ENCODE data around the gene BRIX1. TPM values are rescaled to one million over a fixed set of nuclear protein-coding genes. Genes with fewer than 3 reads are reported as not detected.
"Not testable (repeated sequence)": the region's sequence is repeated elsewhere in the genome, so short reads cannot be mapped to it uniquely, and the experiment has no call there.

Gene BRIX1
- total and polyA plus RNA-seq, 2 experiments from 2014 or later, result 72.6 to 171 TPM

- ATAC-seq (no peak), DNase-seq (ENCODE audit: low spot score) (no peak)
- H3K9me2 ChIP-seq (ENCODE audit: insufficient read depth), result peaks cover 3% of the 10 kb centered on the region; the same call in 1 of the 2 replicates
- H4K20me1 ChIP-seq (replicated peaks; ENCODE audit: insufficient read depth), result no peaks in the 10 kb centered on the region
- no peak overlapping the region for H3K4me3 Mint-ChIP-seq
- H3K79me2 ChIP-seq (replicated peaks; ENCODE audit: insufficient read depth), result no peaks in the 10 kb centered on the region
- no peaks in the 10 kb centered on the region for H3K4me1 Mint-ChIP-seq
- H3K36me3 Mint-ChIP-seq (ENCODE audit: low read depth), result peaks cover 23% of the 10 kb centered on the region
- no peak overlapping the region for H3K4me2 ChIP-seq
- H3K4me3 ChIP-seq, result no peak overlapping the region
- no peaks in the 10 kb centered on the region for H3K27me3 Mint-ChIP-seq (ENCODE audit: insufficient read depth, low read depth, poor library complexity)
- H3K9me3 Mint-ChIP-seq, result peaks cover 18% of the 10 kb centered on the region
- no peak overlapping the region for H3K27ac Mint-ChIP-seq
- no peaks in the 10 kb centered on the region for H3F3A ChIP-seq (replicated peaks; ENCODE audit: low read depth)
- TF ChIP-seq EZH2phosphoT487 (IDR thresholded peaks at IDR 0.05; ENCODE audit: unreplicated experiment), result no peak
- TF ChIP-seq ZNF114 (CRISPR knock-in tag; IDR thresholded peaks at IDR 0.05), result no peak
- no peak for TF ChIP-seq STAT1 (IDR thresholded peaks at IDR 0.05; ENCODE audit: unreplicated experiment)
- TF ChIP-seq EZH2 (IDR thresholded peaks at IDR 0.05; ENCODE audit: low read depth, unreplicated experiment), result no peak
- no peak for TF ChIP-seq NANOG (IDR thresholded peaks at IDR 0.05; ENCODE audit: borderline replicate concordance)
- TF ChIP-seq ZNF331 (CRISPR knock-in tag; IDR thresholded peaks at IDR 0.05; ENCODE audit: low read depth), result no peak
- TF ChIP-seq POLR2AphosphoS5 (IDR thresholded peaks at IDR 0.05; ENCODE audit: low read depth), result no peak
- no peak for TF ChIP-seq CREB1 (CRISPR knock-in tag; IDR thresholded peaks at IDR 0.05; ENCODE audit: low read depth)
- no peaks in the 10 kb centered on the region for H3K4me1 ChIP-seq (ENCODE audit: insufficient read depth)
- H3K36me3 ChIP-seq (ENCODE audit: insufficient read depth), result no peaks in the 10 kb centered on the region
- H3K27me3 ChIP-seq (ENCODE audit: insufficient read depth), result no peaks in the 10 kb centered on the region
- H2AFZ ChIP-seq, result no peak overlapping the region
- H3K27ac ChIP-seq (ENCODE audit: low read depth), result no peak overlapping the region
Measured at GRCh38 chr5:34968258-34968657, 52.7 kb downstream of the BRIX1 start.

- DNase-seq (ENCODE audit: low spot score), result no peak
- Mint-ChIP-seq H3K27ac (no peak overlapping the region), H3K36me3 (ENCODE audit: low read depth) (peaks cover 17% of the 10 kb centered on the region), H3K4me1 (peaks cover under 1% of the 10 kb centered on the region), H3K4me3 (no peak overlapping the region), H3K9me3 (peaks cover 12% of the 10 kb centered on the region), H3K27me3 (ENCODE audit: insufficient read depth, low read depth, poor library complexity) (no peaks in the 10 kb centered on the region)
- H4K20me1 ChIP-seq (replicated peaks; ENCODE audit: insufficient read depth), result no peaks in the 10 kb centered on the region
- no peak overlapping the region for H3K4me3 ChIP-seq
- no peaks in the 10 kb centered on the region for H3F3A ChIP-seq (replicated peaks; ENCODE audit: low read depth)
- H3K27ac ChIP-seq (ENCODE audit: low read depth), result no peak overlapping the region
- H3K36me3 ChIP-seq (ENCODE audit: insufficient read depth), result no peaks in the 10 kb centered on the region
- no peak for ATAC-seq
- no peak overlapping the region for H2AFZ ChIP-seq
- TF ChIP-seq JUNB (IDR thresholded peaks at IDR 0.05; ENCODE audit: unreplicated experiment) (no peak), ETS1 (IDR thresholded peaks at IDR 0.05) (no peak), CREB1 (CRISPR knock-in tag; IDR thresholded peaks at IDR 0.05; ENCODE audit: low read depth) (no peak), EZH2 (IDR thresholded peaks at IDR 0.05; ENCODE audit: low read depth, unreplicated experiment) (no peak), NANOG (IDR thresholded peaks at IDR 0.05; ENCODE audit: borderline replicate concordance) (no peak), CTCF (conservative IDR thresholded peaks at IDR 0.05; ENCODE audit: low read depth in 2 of 2) (no peak)
- peaks cover 3% of the 10 kb centered on the region; the same call in 1 of the 2 replicates for H3K9me2 ChIP-seq (ENCODE audit: insufficient read depth)
- H3K27me3 ChIP-seq (ENCODE audit: insufficient read depth), result no peaks in the 10 kb centered on the region
- no peaks in the 10 kb centered on the region for H3K4me1 ChIP-seq (ENCODE audit: insufficient read depth)
- H3K79me2 ChIP-seq (replicated peaks; ENCODE audit: insufficient read depth), result no peaks in the 10 kb centered on the region
- no peak overlapping the region for H3K4me2 ChIP-seq
Measured at GRCh38 chr5:34970552-34970951, 55.0 kb downstream of the BRIX1 start.

- not testable (repeated sequence) for H3K36me3 ChIP-seq (ENCODE audit: insufficient read depth); H3K27ac Mint-ChIP-seq; H3K9me3 Mint-ChIP-seq; H3K4me2 ChIP-seq; ATAC-seq; H3K4me1 ChIP-seq (ENCODE audit: insufficient read depth); H3K79me2 ChIP-seq (replicated peaks; ENCODE audit: insufficient read depth); H3K9me2 ChIP-seq (ENCODE audit: insufficient read depth); H2AFZ ChIP-seq; H3K4me3 Mint-ChIP-seq; H3F3A ChIP-seq (replicated peaks; ENCODE audit: low read depth); DNase-seq (ENCODE audit: low spot score); H4K20me1 ChIP-seq (replicated peaks; ENCODE audit: insufficient read depth); H3K27ac ChIP-seq (ENCODE audit: low read depth); H3K27me3 Mint-ChIP-seq (ENCODE audit: insufficient read depth, low read depth, poor library complexity); H3K4me3 ChIP-seq; H3K4me1 Mint-ChIP-seq; H3K36me3 Mint-ChIP-seq (ENCODE audit: low read depth); H3K27me3 ChIP-seq (ENCODE audit: insufficient read depth)
Measured at GRCh38 chr5:34971655-34972054, 56.1 kb downstream of the BRIX1 start.
